Activated CD8-positive, alpha-beta memory T cell treated with anti-CD3 and anti-CD28 coated beads, Interleukin-2, amount 50 U/mL, for 1 hour (primary cell): ENCODE data around the gene PTPN23.
A peak's percentile ranks its signal among the peaks of the same experiment; 100 is the strongest.
"Not testable (repeated sequence)": the region's sequence is repeated elsewhere in the genome, so short reads cannot be mapped to it uniquely, and the experiment has no call there.

Experiments
- DNase-seq: peaks from one replicate; pipeline ENCODE4 v3.0.0-alpha.2; 2020; ENCODE audit errors: extremely low read depth

The PTPN23 gene

GRCh38 chr3:47380601-47381316 lies at the start of gene PTPN23:
TSS of gene PTPN23 (plus strand) at chr3:47381021. CDS start at chr3:47381097, 76 bp downstream.
- peak; percentile 94 for DNase-seq

- DNase-seq: no peak
These were observed 46.9 kb upstream of the PTPN23 start for GRCh38 chr3:47333907-47334306.

- no peak for DNase-seq
These were observed 43.2 kb upstream of the PTPN23 start for GRCh38 chr3:47337656-47338055.

- no peak for DNase-seq
These were observed 40.9 kb upstream of the PTPN23 start for GRCh38 chr3:47339951-47340350.

- no peak for DNase-seq
These were observed 40.0 kb upstream of the PTPN23 start for GRCh38 chr3:47340866-47341265.

GRCh38 chr3:47342151-47342550 lies 38.7 kb upstream of the PTPN23 start:
- DNase-seq: no peak

GRCh38 chr3:47342812-47343211 lies 38.0 kb upstream of the PTPN23 start:
- no peak for DNase-seq

- no peak for DNase-seq
These were observed 37.3 kb upstream of the PTPN23 start for GRCh38 chr3:47343471-47343971.

- no peak for DNase-seq
These were observed 35.9 kb upstream of the PTPN23 start for GRCh38 chr3:47344971-47345370.

- DNase-seq: no peak
These were observed 33.5 kb upstream of the PTPN23 start for GRCh38 chr3:47347217-47347801.

- no peak for DNase-seq
These were observed 32.2 kb upstream of the PTPN23 start for GRCh38 chr3:47348411-47349154.

GRCh38 chr3:47355010-47355409 lies 25.8 kb upstream of the PTPN23 start:
- DNase-seq: no peak

GRCh38 chr3:47356201-47356600 lies 24.6 kb upstream of the PTPN23 start:
- DNase-seq: no peak

GRCh38 chr3:47359323-47359722 lies 21.5 kb upstream of the PTPN23 start:
- DNase-seq: no peak

GRCh38 chr3:47360110-47360517 lies 20.7 kb upstream of the PTPN23 start:
- DNase-seq: not testable (repeated sequence)

GRCh38 chr3:47362701-47363100 lies 18.1 kb upstream of the PTPN23 start:
- no peak for DNase-seq

GRCh38 chr3:47365213-47366153 lies 15.3 kb upstream of the PTPN23 start:
- no peak for DNase-seq

GRCh38 chr3:47366833-47367232 lies 14.0 kb upstream of the PTPN23 start:
- no peak for DNase-seq

GRCh38 chr3:47367631-47368030 lies 13.2 kb upstream of the PTPN23 start:
- no peak for DNase-seq

GRCh38 chr3:47370020-47370419 lies 10.8 kb upstream of the PTPN23 start:
- DNase-seq: not testable (repeated sequence)

- DNase-seq: no peak
These were observed 9.7 kb upstream of the PTPN23 start for GRCh38 chr3:47370887-47371697.
